NCI-H2029 treated with DMSO at 0.1 percent for 48 hours (cell line): Measurements from ENCODE around the gene MOCS1.

ENCODE experiments used
- DNase-seq: peaks from one replicate; lab custom pipeline; 2025; lab: John Stamatoyannopoulos, UW

The MOCS1 gene

DNA sequence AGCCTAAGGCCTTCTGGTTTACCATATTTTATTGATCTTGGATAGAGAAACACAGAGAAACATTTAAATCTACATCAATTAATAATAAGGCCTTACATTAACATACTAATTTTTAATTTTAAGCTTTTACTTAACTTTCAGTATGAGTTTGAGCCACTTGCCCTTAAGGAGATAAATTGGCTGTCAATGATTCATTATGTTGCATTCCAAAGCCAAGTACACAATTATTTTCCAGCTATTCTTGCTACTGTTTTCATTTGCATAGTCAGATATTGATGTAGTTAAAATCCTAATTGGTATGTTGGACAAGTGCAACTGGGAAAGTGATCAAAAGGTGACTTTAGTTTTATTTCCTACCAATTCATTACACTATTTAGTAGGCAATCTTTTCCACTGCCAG is 58.2 kb downstream of the MOCS1 start:
- no peak for DNase-seq

DNA sequence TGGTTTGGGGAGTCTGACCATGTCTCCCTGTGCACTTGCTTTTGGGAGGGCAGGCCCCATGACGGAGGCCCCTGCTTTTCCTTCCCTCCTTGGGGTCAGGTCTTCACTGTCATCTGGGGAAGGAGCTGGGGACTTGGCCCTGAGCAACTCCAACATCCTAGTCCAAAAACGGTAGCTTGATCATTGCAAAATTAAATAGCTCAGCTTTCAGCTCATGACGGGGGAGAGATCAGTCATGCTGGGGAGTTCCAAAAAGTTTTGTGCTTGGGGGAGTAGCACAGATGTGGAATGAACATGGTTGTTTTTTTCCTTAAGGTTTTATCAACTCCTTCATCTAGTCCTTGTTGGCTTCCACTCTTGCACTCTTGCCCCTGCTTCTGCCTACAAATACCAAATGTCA is 60.8 kb downstream of the MOCS1 start:
- no peak for DNase-seq

DNA sequence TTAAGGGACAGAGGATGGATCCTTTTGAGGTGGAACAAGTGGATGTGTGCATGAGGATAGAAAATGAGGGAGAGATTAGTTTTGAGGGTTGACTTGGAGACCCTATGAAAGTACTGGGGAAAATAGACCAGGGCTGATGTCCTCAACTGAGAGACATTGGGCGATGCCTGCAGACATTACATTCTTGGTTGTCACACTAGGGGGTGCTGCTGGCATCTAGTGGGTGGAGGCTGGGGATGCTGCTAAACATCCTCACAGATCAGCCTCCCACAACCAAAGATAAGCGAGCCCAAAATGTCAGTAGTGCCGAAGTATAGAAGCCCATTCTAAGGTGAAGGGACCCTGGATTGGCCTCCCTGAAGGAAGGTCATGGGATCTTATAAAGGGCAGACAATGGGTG is 63.3 kb downstream of the MOCS1 start:
- DNase-seq = no peak

DNA sequence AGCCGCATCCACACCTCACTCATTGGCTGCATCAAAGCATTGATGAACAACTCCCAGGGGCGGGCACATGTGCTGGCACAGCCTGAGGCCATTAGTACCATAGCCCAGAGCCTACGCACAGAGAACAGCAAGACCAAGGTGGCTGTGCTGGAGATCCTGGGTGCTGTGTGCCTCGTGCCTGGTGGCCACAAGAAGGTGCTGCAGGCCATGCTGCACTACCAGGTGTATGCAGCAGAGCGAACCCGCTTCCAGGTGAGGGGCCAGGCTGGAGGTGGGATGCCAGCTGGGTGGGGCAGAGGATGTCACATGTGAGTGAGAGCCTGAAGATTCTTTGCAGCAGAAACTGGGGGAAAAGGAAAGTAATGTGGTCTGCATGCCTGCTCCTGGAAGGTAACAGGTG is 66.7 kb downstream of the MOCS1 start:
- no peak for DNase-seq

DNA sequence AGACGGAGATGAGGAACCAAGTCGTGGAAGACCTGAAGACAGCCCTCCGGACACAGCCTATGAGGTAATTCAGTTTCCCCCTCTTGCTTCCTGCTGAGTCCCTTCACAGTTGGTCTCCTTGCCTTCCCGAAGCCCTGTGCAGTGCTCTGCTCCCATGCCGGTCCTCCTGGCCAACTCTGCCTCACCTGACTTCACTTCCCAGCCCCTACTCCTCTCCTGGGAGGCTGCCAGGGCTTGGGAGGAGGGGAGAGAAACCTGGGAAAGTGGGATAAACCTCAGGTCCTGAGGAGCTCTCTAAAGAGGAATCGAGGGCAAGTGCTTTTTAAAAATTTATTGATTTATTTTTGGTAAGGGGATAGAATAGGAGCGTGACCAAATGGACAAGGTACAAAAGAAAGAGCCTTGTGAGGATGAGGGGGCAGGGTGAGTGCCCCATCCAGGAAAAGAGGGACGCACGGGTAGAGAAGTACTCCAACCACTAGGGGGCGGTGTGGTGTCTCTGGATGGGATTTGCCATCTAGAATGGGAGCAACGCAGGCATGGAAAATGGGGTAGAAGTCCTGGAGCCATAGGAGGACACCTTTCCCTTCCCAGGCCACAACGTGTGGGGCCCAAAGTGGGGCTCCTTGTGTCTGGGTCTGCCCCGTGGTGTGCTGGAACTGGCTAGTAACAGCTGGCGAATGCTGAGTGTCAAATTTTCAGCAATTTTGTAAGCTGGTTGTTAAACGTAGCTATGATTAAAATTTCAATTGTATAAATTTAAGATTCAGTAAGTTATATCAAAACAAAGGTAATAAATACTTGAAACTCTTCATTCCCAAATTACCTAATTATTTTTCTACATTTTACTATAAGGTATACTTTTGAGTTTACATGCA is 69.0 kb downstream of the MOCS1 start:
- peak; percentile 60 for DNase-seq

DNA sequence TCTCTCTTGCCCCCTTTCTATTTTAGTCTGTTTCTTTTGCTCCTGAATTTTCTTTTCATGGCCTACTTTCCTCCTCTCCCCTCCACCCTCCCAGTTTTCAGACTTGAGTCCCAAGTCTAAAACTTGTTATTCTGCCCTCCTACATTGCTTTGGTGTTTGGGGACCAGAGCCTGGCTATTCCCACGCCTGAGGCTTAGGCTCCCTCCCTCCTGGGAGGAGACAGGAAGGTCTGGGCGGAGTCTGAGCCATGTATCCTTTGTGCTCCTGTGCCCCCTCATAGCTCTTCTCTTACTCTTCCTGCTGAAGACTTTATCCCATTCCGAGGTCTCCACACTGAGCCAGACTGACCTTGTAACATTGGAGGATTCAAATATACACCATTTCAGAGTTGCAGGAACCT is 72.6 kb downstream of the MOCS1 start:
- DNase-seq = no peak

DNA sequence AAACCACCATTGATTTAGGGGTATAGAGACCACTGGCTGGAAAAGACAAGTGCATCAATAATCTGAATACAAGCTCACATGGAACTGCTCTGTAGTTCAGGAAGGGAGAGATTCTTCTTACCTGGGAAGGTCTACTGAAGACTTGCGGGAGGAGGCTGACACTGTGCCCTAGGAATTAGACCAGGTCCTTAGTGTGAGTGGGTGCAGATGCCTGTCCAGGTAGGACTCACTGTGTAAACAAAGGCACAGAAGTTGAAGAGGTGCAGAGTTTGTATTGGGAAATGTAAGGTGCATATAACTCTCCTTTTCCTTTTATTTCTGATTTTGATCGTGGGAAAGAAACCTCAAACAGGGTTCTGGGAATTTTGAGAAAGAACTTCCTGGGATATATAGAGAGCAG is 75.2 kb downstream of the MOCS1 start:
- no peak for DNase-seq

DNA sequence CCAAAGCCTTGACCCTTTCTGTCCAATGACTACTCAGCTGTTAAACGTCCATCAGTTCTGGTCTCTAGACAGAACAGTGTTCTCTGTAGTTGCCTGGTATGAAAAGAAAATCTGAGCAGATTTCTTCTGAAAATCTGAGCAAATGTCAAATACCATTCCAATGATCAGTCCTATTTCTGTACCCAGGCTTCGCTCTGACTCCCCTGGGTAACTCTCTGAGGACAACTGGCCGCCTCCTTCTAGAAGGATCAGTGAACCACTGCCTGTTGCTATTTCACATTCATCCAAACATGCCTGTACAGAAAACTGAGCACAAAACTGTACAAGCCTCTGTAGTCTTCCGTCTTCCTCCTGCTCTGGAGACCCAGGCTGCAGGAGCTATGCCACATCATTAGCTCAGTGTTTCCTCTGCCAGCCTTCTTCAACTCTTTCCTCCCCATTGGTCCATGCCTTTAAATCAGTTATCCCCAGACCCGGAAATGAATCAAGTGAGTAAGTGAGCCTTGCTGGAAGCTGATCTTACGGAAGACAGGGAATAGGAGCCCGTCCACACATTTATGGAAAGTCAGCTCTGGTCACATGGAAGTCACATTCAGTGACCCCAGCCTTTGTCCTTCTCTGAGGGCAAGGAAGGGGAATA is 78.8 kb downstream of the MOCS1 start:
- DNase-seq = no peak
